ENCODE results near the gene CDC42EP5.

GRCh38 chr19:54421169-54421516 lies 52.0 kb downstream of the CDC42EP5 start:
- no peak for TF ChIP-seq CTCF (IDR thresholded peaks at IDR 0.05)
- no peak for TF ChIP-seq SP1 (CRISPR knock-in tag; conservative IDR thresholded peaks at IDR 0.05)
